ENCODE measurements around the gene MAP7.

DNA sequence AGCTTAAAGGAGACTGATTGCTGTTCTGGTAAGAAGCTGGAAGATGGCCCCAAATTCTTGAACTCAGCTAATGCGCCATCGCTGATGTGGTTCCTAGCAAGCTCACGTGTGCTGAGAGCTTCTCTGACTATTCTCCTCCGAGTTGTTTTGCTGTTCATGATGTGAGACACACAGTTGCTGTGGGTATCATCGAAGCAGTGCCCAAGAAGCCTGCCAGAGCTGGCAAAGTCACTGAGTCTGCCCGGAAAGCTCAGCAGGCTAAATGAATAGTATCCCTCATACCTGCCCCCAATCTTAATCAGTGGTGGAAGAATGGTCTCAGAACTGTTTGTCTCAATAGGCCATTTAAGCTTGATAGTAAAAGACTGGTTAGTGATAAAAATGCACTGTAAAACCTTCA lies 232.3 kb downstream of the MAP7 start:
- TF ChIP-seq, protein P1, sequence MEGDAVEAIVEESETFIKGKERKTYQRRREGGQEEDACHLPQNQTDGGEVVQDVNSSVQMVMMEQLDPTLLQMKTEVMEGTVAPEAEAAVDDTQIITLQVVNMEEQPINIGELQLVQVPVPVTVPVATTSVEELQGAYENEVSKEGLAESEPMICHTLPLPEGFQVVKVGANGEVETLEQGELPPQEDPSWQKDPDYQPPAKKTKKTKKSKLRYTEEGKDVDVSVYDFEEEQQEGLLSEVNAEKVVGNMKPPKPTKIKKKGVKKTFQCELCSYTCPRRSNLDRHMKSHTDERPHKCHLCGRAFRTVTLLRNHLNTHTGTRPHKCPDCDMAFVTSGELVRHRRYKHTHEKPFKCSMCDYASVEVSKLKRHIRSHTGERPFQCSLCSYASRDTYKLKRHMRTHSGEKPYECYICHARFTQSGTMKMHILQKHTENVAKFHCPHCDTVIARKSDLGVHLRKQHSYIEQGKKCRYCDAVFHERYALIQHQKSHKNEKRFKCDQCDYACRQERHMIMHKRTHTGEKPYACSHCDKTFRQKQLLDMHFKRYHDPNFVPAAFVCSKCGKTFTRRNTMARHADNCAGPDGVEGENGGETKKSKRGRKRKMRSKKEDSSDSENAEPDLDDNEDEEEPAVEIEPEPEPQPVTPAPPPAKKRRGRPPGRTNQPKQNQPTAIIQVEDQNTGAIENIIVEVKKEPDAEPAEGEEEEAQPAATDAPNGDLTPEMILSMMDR (IDR thresholded peaks at IDR 0.05), result no peak
- no peak for TF ChIP-seq POLR2A (IDR thresholded peaks at IDR 0.05)

All from heart left ventricle (tissue), 13 donors.